ENCODE data around the gene OLFML2A.

Gene OLFML2A

GRCh38 chr9:124768334-124768733, 8.6 kb upstream of the OLFML2A start:
- no peak for TF ChIP-seq CTCF (IDR thresholded peaks at IDR 0.05; ENCODE audit: extremely low read depth, insufficient read depth, missing control alignments)

GRCh38 chr9:124768750-124769548, 8.0 kb upstream of the OLFML2A start:
- no peak for TF ChIP-seq CTCF (IDR thresholded peaks at IDR 0.05; ENCODE audit: extremely low read depth, insufficient read depth, missing control alignments)
- DNase-seq (ENCODE audit: low spot score), result no peak
- in situ Hi-C loops (cut with MboI; ENCODE audit: low pct_unique_long_range_greater_than_20kb, low sequenced_read_pairs, unreplicated experiment), result loop anchor here (25.0 kb wide), 1 partner anchor 368 kb away; the partner anchor contains the start of gene SCAI

More at GRCh38 chr9:124768334-124768733, 8.6 kb upstream of the OLFML2A start:
- in situ Hi-C loops (cut with MboI; ENCODE audit: low pct_unique_long_range_greater_than_20kb, low sequenced_read_pairs, unreplicated experiment), result loop anchor here (25.0 kb wide), 1 partner anchor 369 kb away; the partner anchor contains the start of gene SCAI
- DNase-seq (ENCODE audit: low spot score), result no peak

GRCh38 chr9:124769549-124770358, 7.2 kb upstream of the OLFML2A start:
- DNase-seq (ENCODE audit: low spot score), result no peak
- no peak for TF ChIP-seq CTCF (IDR thresholded peaks at IDR 0.05; ENCODE audit: extremely low read depth, insufficient read depth, missing control alignments)
- in situ Hi-C loops (cut with MboI; ENCODE audit: low pct_unique_long_range_greater_than_20kb, low sequenced_read_pairs, unreplicated experiment), result loop anchor here (5.0 to 25.0 kb wide), 2 partner anchors 83 to 368 kb away; partner anchors contain the start of genes SCAI and WDR38

- DNase-seq (ENCODE audit: low spot score), result peak; percentile 77
- no peak for TF ChIP-seq CTCF (IDR thresholded peaks at IDR 0.05; ENCODE audit: extremely low read depth, insufficient read depth, missing control alignments)
- in situ Hi-C loops (cut with MboI; ENCODE audit: low pct_unique_long_range_greater_than_20kb, low sequenced_read_pairs, unreplicated experiment), result loop anchor here (5.0 to 25.0 kb wide), 2 partner anchors 82 to 367 kb away; partner anchors contain the start of genes SCAI and WDR38
Measured at GRCh38 chr9:124770359-124771020, 6.4 kb upstream of the OLFML2A start.

- TF ChIP-seq CTCF (IDR thresholded peaks at IDR 0.05; ENCODE audit: extremely low read depth, insufficient read depth, missing control alignments), result peak; percentile 17
- in situ Hi-C loops (cut with MboI; ENCODE audit: low pct_unique_long_range_greater_than_20kb, low sequenced_read_pairs, unreplicated experiment), result loop anchor here (5.0 to 25.0 kb wide), 2 partner anchors 81 to 366 kb away; partner anchors contain the start of genes SCAI and WDR38
- DNase-seq (ENCODE audit: low spot score), result peak; percentile 99
Measured at GRCh38 chr9:124771021-124771866, 5.7 kb upstream of the OLFML2A start, which contains the start of gene NR6A1. Gene NR6A1, minus strand, starts transcription at chr9:124771311.

All from GM13977 (cell line).